H1 (cell line): ENCODE data around the gene P2RX5. TPM values are rescaled to one million over a fixed set of nuclear protein-coding genes. Genes with fewer than 3 reads are reported as not detected.

Experiments used
- CTCF ChIA-PET: fragments of 300-600 bp; sonication (Branson Sonifier 250); formaldehyde crosslinking; loops from one replicate; lab custom pipeline; 2021; ENCODE audit not compliant: partially characterized antibody; lab: Charles Lee
- POLR2A ChIA-PET: fragments of 300-600 bp; sonication (Branson Sonifier 250); formaldehyde crosslinking; loops from one replicate; lab custom pipeline; 2021; ENCODE audit warnings: inconsistent platforms; ENCODE audit not compliant: partially characterized antibody; lab: Charles Lee
- DNase-seq, 2 experiments: peaks; one replicate each; pipeline versions ENCODE4 v3.0.0 to v3.0.0-alpha.2; 2010 to 2022; ENCODE audit warnings: low spot score in 2 of 2, low read depth in 1 of 2, mixed read lengths in 1 of 2
- FAIRE-seq: peaks from 2 replicates; lab custom pipeline; 2011; peaks lifted over from hg19 to GRCh38; lab: Jason Lieb, UNC
- H2AFZ ChIP-seq: 2 replicates; pipeline ENCODE4 v1.8.1; 2012; ENCODE audit warnings: low read length, inconsistent platforms
- H2AK5ac ChIP-seq: 2 replicates; pipeline ENCODE4 v1.6.1; 2013; ENCODE audit warnings: low read depth, low read length
- H2BK120ac ChIP-seq: replicated peaks from 2 replicates; pipeline ENCODE3; 2013; ENCODE audit warnings: low read depth, low read length, inconsistent platforms
- H2BK12ac ChIP-seq: 2 replicates; pipeline ENCODE4 v1.6.1; 2013; ENCODE audit warnings: low read depth, low read length
- H2BK15ac ChIP-seq: 2 replicates; pipeline ENCODE4 v1.6.1; 2013; ENCODE audit warnings: low read length
- H2BK20ac ChIP-seq: 2 replicates; pipeline ENCODE4 v1.6.1; 2013; ENCODE audit warnings: low read length
- H2BK5ac ChIP-seq: 2 replicates; pipeline ENCODE4 v1.6.1; 2013; ENCODE audit warnings: low read depth, low read length
- H3K14ac ChIP-seq: 2 replicates; pipeline ENCODE4 v1.6.1; 2013; ENCODE audit warnings: inconsistent platforms; ENCODE audit not compliant: insufficient read length
- H3K18ac ChIP-seq: 2 replicates; pipeline ENCODE4 v1.6.1; 2013; ENCODE audit warnings: low read length; ENCODE audit errors: extremely low read depth
- H3K23ac ChIP-seq: 2 replicates; pipeline ENCODE4 v1.6.1; 2013; ENCODE audit warnings: inconsistent platforms; ENCODE audit not compliant: insufficient read length
- H3K23me2 ChIP-seq: 2 replicates; pipeline ENCODE4 v1.6.1; 2013; ENCODE audit warnings: low read depth, low read length
- H3K27ac ChIP-seq: 2 replicates; pipeline ENCODE4 v1.6.1; 2011; ENCODE audit warnings: low read depth, low read length, inconsistent platforms
- H3K27me3 ChIP-seq, 4 experiments: replicated peaks in 1 of 4; 1 replicate in 1 of 4; 2 replicates in 3 of 4; pipeline versions ENCODE4 v1.6.1 to v1.8.1; 2011 to 2013; ENCODE audit warnings: low read length in 3 of 4, mild to moderate bottlenecking in 3 of 4, inconsistent platforms in 2 of 4, mixed read lengths in 2 of 4, moderate library complexity in 1 of 4; ENCODE audit not compliant: control insufficient read depth in 3 of 4, insufficient read depth in 3 of 4; ENCODE audit errors: extremely low read depth in 1 of 4
- H3K36me3 ChIP-seq, 4 experiments: 2 replicates each; pipeline versions ENCODE4 v1.6.1 to v1.8.1; 2011 to 2013; ENCODE audit warnings: mild to moderate bottlenecking in 4 of 4, low read length in 3 of 4, moderate library complexity in 2 of 4, control low read depth in 1 of 4, inconsistent platforms in 1 of 4; ENCODE audit not compliant: insufficient read depth in 4 of 4, control insufficient read depth in 2 of 4
- H3K4ac ChIP-seq: replicated peaks from 2 replicates; pipeline ENCODE3; 2013; ENCODE audit warnings: low read length, low read depth, mixed read lengths, inconsistent platforms; ENCODE audit not compliant: insufficient read length
- H3K4me1 ChIP-seq, 4 experiments: replicated peaks in 1 of 4; 1 replicate in 1 of 4; 2 replicates in 3 of 4; pipeline versions ENCODE4 v1.6.1 to v1.8.1; 2011 to 2013; ENCODE audit warnings: low read length in 3 of 4, inconsistent platforms in 2 of 4, mixed read lengths in 1 of 4; ENCODE audit not compliant: insufficient read depth in 4 of 4, control insufficient read depth in 3 of 4
- H3K4me2 ChIP-seq, 2 experiments: 2 replicates each; pipeline versions ENCODE4 v1.6.1 to v1.8.1; 2011 to 2013; ENCODE audit warnings: low read depth in 2 of 2, low read length in 2 of 2, control low read depth in 1 of 2, inconsistent platforms in 1 of 2, mild to moderate bottlenecking in 1 of 2; ENCODE audit not compliant: insufficient read depth in 1 of 2
- H3K4me3 ChIP-seq, 4 experiments: fragments of 200-600, 300-600 bp in 1 of 4; sonication (generic), shearing (Covaris generic), sonication (Bioruptor Twin) in 1 of 4; 2 replicates each; pipeline versions ENCODE4 v1.5.1 to v1.8.1; 2011 to 2016; ENCODE audit warnings: low read length in 4 of 4, low read depth in 3 of 4, control low read depth in 2 of 4, inconsistent platforms in 2 of 4, mild to moderate bottlenecking in 2 of 4, mixed read lengths in 1 of 4, moderate library complexity in 1 of 4; ENCODE audit not compliant: insufficient read depth in 2 of 4; ENCODE audit errors: extremely low read depth in 1 of 4
- H3K56ac ChIP-seq: replicated peaks from 2 replicates; pipeline ENCODE3; 2013; ENCODE audit warnings: low read depth, mild to moderate bottlenecking, mixed read lengths, low read length, inconsistent platforms; ENCODE audit not compliant: insufficient read length
- H3K79me1 ChIP-seq: 2 replicates; pipeline ENCODE4 v1.6.1; 2013; ENCODE audit warnings: low read depth, low read length, control low read depth
- H3K79me2 ChIP-seq, 2 experiments: 2 replicates each; pipeline versions ENCODE4 v1.6.1 to v1.8.1; 2012 to 2013; ENCODE audit warnings: low read length in 2 of 2, mild to moderate bottlenecking in 2 of 2, inconsistent platforms in 1 of 2; ENCODE audit not compliant: insufficient read depth in 2 of 2, control insufficient read depth in 1 of 2
- H3K9ac ChIP-seq, 4 experiments: replicated peaks in 1 of 4; 1 replicate in 1 of 4; 2 replicates in 3 of 4; pipeline versions ENCODE4 v1.6.1 to v1.8.1; 2011 to 2013; ENCODE audit warnings: low read depth in 3 of 4, low read length in 3 of 4, control low read depth in 2 of 4, mild to moderate bottlenecking in 2 of 4, moderate library complexity in 2 of 4, inconsistent platforms in 1 of 4; ENCODE audit errors: extremely low read depth in 1 of 4
- H3K9me3 ChIP-seq, 2 experiments: 2 replicates each; pipeline versions ENCODE4 v1.6.1 to v1.8.1; 2012 to 2013; ENCODE audit warnings: mild to moderate bottlenecking in 2 of 2, moderate library complexity in 2 of 2, control low read depth in 1 of 2, inconsistent platforms in 1 of 2, low read depth in 1 of 2, low read length in 1 of 2, mixed read lengths in 1 of 2; ENCODE audit not compliant: insufficient read depth in 2 of 2
- H4K20me1 ChIP-seq, 2 experiments: replicated peaks in 1 of 2; 2 replicates each; pipeline versions ENCODE3 to v1.8.1; 2011 to 2013; ENCODE audit warnings: inconsistent platforms in 2 of 2, low read length in 2 of 2, mild to moderate bottlenecking in 1 of 2; ENCODE audit not compliant: insufficient read depth in 2 of 2, control insufficient read depth in 1 of 2
- H4K5ac ChIP-seq: 2 replicates; pipeline ENCODE4 v1.6.1; 2013; ENCODE audit warnings: low read length, low read depth, mixed read lengths, inconsistent platforms; ENCODE audit not compliant: insufficient read length
- H4K8ac ChIP-seq: 2 replicates; pipeline ENCODE4 v1.8.0; 2013; ENCODE audit warnings: mild to moderate bottlenecking, moderate library complexity, low read length, inconsistent platforms; ENCODE audit not compliant: insufficient read depth; ENCODE audit errors: extremely low read depth
- H4K91ac ChIP-seq: replicated peaks from 2 replicates; pipeline ENCODE3; 2013; ENCODE audit warnings: low read length, mixed read lengths, inconsistent platforms; ENCODE audit not compliant: insufficient read length
- CHD2 ChIP-seq: IDR thresholded peaks from 2 replicates; pipeline ENCODE4 v1.6.1; 2012; ENCODE audit warnings: low read length, improper control_type of control experiment
- KDM5A ChIP-seq: fragments of 200-600 bp; IDR thresholded peaks from 2 replicates; pipeline ENCODE4 v1.7.1; 2012; ENCODE audit warnings: mild to moderate bottlenecking, low read length, inconsistent platforms, mixed read lengths
- SAP30 ChIP-seq: fragments of 300-600 bp; sonication (generic); IDR thresholded peaks from 2 replicates; pipeline ENCODE4 v1.7.1; 2012; ENCODE audit warnings: low read length, moderate library complexity, mild to moderate bottlenecking, inconsistent platforms; ENCODE audit not compliant: insufficient read depth, insufficient replicate concordance
- WGBS, 2 experiments: shearing (Covaris generic) in 1 of 2; methylation state at CpG; one replicate each; pipeline versions ENCODE4 v1.1.6 to v1.1.7; 2013 to 2015; ENCODE audit warnings: low lambda C conversion rate in 2 of 2, mixed read lengths in 2 of 2, inconsistent platforms in 1 of 2, low coverage in 1 of 2, missing lambda C conversion rate in 1 of 2; ENCODE audit not compliant: insufficient replicate concordance in 2 of 2, insufficient coverage in 1 of 2, insufficient read length in 1 of 2; ENCODE audit errors: extremely low coverage in 1 of 2, missing lambda C conversion rate in 1 of 2; 5-methylcytosine and 5-hydroxymethylcytosine counted together
- polyA plus RNA-seq, 7 experiments: library from polyadenylated mRNA; depleted of rRNA in 3 of 7; stranded (reverse) in 5 of 7; unstranded in 2 of 7; fragments of >200 nt in 5 of 7; fragments of 200-250 nt in 2 of 7; gene quantifications; 1 replicate in 5 of 7; 2 replicates in 1 of 7; 4 replicates in 1 of 7; pipeline versions ENCODE4 v1.2.1 to v1.2.3, GENCODE V29; 2011 to 2013; ENCODE audit warnings: missing spikeins in 2 of 7, mixed read lengths in 2 of 7
- total RNA-seq: library from RNA; stranded (reverse); fragmentation: NEBNext Ultra II Directional; extraction: Animal tissue kit (Norgen Biotek cat#: 25700); gene quantifications from 2 replicates; pipeline ENCODE4 v1.2.1, GENCODE V29; 2021

Gene P2RX5
- total and polyA plus RNA-seq, 2 of the 8 experiments (the other 6 are each of a cell fraction or from before 2014, with no cell fraction given): 12.0 to 15.6 TPM

GRCh38 chr17:3658784-3659449, 37.0 kb downstream of the P2RX5 start:
- H3K9ac ChIP-seq: no peak overlapping the region
- no peak overlapping the region; the same call in 1 of the 2 replicates for H4K8ac ChIP-seq
- H2BK120ac ChIP-seq: no peak overlapping the region
- H3K4me1 ChIP-seq: peaks cover 0 to 3% (median 1%) of the 10 kb centered on the region in 4 experiments; a peak in 3 of 7 replicates
- ChIA-PET CTCF (interaction anchor here (4.2 kb wide), 1 partner anchor 11 kb away, joined by 20 read pairs; no protein-coding TSS in a partner anchor), POLR2A (interaction anchor here (1.3 to 18.4 kb wide), 3 partner anchors 5 to 22 kb away, joined by 5 to 194 read pairs (median 194); partner anchors contain the start of genes CTNS, EMC6, SHPK and TAX1BP3)
- no peak overlapping the region for H3K14ac ChIP-seq
- TF ChIP-seq SAP30 (no peak), CHD2 (no peak), KDM5A (no peak)
- H2AFZ ChIP-seq: no peak overlapping the region
- H3K56ac ChIP-seq: no peak overlapping the region
- H4K91ac ChIP-seq: no peak overlapping the region
- H2BK20ac ChIP-seq: no peak overlapping the region
- H2BK5ac ChIP-seq: no peak overlapping the region
- no peaks in the 10 kb centered on the region; the same call in 1 of the 2 replicates for H3K23me2 ChIP-seq
- H3K79me1 ChIP-seq: no peaks in the 10 kb centered on the region; the same call in 1 of the 2 replicates
- no peaks in the 10 kb centered on the region for H3K9me3 ChIP-seq
- FAIRE-seq (no peak), DNase-seq (no peak)
- WGBS, 2 experiments: 89% methylated on average over 18 of the region's 22 CpGs; no CpG with 5 or more reads in 1 of the 2 experiments
- no peak overlapping the region for H3K23ac ChIP-seq
- H3K4ac ChIP-seq: no peak overlapping the region
- no peaks in the 10 kb centered on the region for H3K79me2 ChIP-seq
- no peak overlapping the region for H3K27ac ChIP-seq
- no peaks in the 10 kb centered on the region for H3K27me3 ChIP-seq
- no peak overlapping the region for H3K18ac ChIP-seq
- no peak overlapping the region for H4K5ac ChIP-seq
- H2BK15ac ChIP-seq: no peak overlapping the region
- no peak overlapping the region for H3K4me3 ChIP-seq
- H4K20me1 ChIP-seq: peaks cover 4 to 6% of the 10 kb centered on the region in 2 experiments
- peaks cover 0 to 6% (median 2%) of the 10 kb centered on the region in 4 experiments; a peak in 4 of 8 replicates for H3K36me3 ChIP-seq
- H3K4me2 ChIP-seq: no peak overlapping the region
- H2AK5ac ChIP-seq: no peak overlapping the region
- no peak overlapping the region for H2BK12ac ChIP-seq
